MM.1S (cell line): ENCODE data around the gene DLX3.

Source experiments
- DNase-seq: peaks from one replicate; pipeline ENCODE4 v3.0.0-alpha.2; 2015
- H2AFZ ChIP-seq: fragments of 300-600 bp; sonication (generic); 2 replicates; pipeline ENCODE4 v1.6.0; 2016; ENCODE audit warnings: antibody characterized with exemption, low read length
- H3F3A ChIP-seq: fragments of 300-600 bp; sonication (generic); 2 replicates; pipeline ENCODE4 v1.6.1; 2016; ENCODE audit warnings: mild to moderate bottlenecking, antibody characterized with exemption, low read length, moderate library complexity, mixed read lengths; ENCODE audit not compliant: insufficient read depth
- H3K27ac ChIP-seq: fragments of 300-600 bp; sonication (generic); 2 replicates; pipeline ENCODE4 v1.5.1; 2016; ENCODE audit warnings: mild to moderate bottlenecking, low read length
- H3K27me3 ChIP-seq: fragments of 300-600 bp; sonication (generic); replicated peaks from 2 replicates; pipeline ENCODE4 v1.6.0; 2016; ENCODE audit warnings: low read length; ENCODE audit not compliant: insufficient read depth
- H3K36me3 ChIP-seq: fragments of 300-600 bp; sonication (generic); replicated peaks from 2 replicates; pipeline ENCODE4 v1.6.1; 2016; ENCODE audit warnings: mild to moderate bottlenecking, low read length, mixed read lengths; ENCODE audit not compliant: insufficient read depth
- H3K4me1 ChIP-seq: fragments of 300-600 bp; sonication (generic); 2 replicates; pipeline ENCODE4 v1.6.1; 2016; ENCODE audit warnings: low read length, mixed read lengths
- H3K4me2 ChIP-seq: fragments of 300-600 bp; sonication (generic); 2 replicates; pipeline ENCODE4 v1.6.0; 2016; ENCODE audit warnings: low read depth, low read length
- H3K4me3 ChIP-seq: fragments of 300-600 bp; sonication (generic); 2 replicates; pipeline ENCODE4 v1.5.1; 2016; ENCODE audit warnings: low read length, mixed read lengths
- H3K79me2 ChIP-seq: fragments of 300-600 bp; sonication (generic); 2 replicates; pipeline ENCODE4 v1.6.1; 2016; ENCODE audit warnings: mixed run types, low read length, mixed read lengths
- H3K9ac ChIP-seq: fragments of 300-600 bp; sonication (generic); 2 replicates; pipeline ENCODE4 v1.6.1; 2016; ENCODE audit warnings: low read length, mixed read lengths
- H3K9me2 ChIP-seq: fragments of 300-600 bp; sonication (generic); replicated peaks from 2 replicates; pipeline ENCODE4 v1.6.1; 2016; ENCODE audit warnings: mild to moderate bottlenecking, low read length, mixed read lengths; ENCODE audit not compliant: insufficient read depth
- H3K9me3 ChIP-seq: fragments of 300-600 bp; sonication (generic); replicated peaks from 2 replicates; pipeline ENCODE4 v1.6.1; 2016; ENCODE audit warnings: mild to moderate bottlenecking, low read length, mixed read lengths; ENCODE audit not compliant: insufficient read depth
- H4K20me1 ChIP-seq: fragments of 300-600 bp; sonication (generic); 2 replicates; pipeline ENCODE4 v1.6.1; 2016; ENCODE audit warnings: mild to moderate bottlenecking, low read length, moderate library complexity, mixed read lengths; ENCODE audit not compliant: insufficient read depth
- CTCF ChIP-seq: fragments of 300-600 bp; sonication (generic); IDR thresholded peaks from 2 replicates; pipeline ENCODE4 v1.5.1; 2016; ENCODE audit warnings: antibody characterized with exemption, low read length, mixed read lengths
- EZH2 ChIP-seq: fragments of 300-600 bp; sonication (generic); optimal IDR thresholded peaks from 2 replicates; pipeline ENCODE3; 2017; ENCODE audit warnings: low read depth, mild to moderate bottlenecking, antibody characterized with exemption, low read length, mixed read lengths
- EZH2phosphoT487 ChIP-seq: fragments of 300-600 bp; sonication (generic); IDR thresholded peaks from 2 replicates; pipeline ENCODE4 v1.6.1; 2018; ENCODE audit warnings: antibody characterized with exemption, low read length

DLX3 gene

GRCh38 chr17:49957350-49957749, 37.7 kb downstream of the DLX3 start:
- no peak overlapping the region for H3K4me3 ChIP-seq
- no peak overlapping the region for H2AFZ ChIP-seq
- H3K4me2 ChIP-seq = no peak overlapping the region
- H3K36me3 ChIP-seq = no peaks in the 10 kb centered on the region
- no peaks in the 10 kb centered on the region for H3K9me2 ChIP-seq
- no peak for DNase-seq
- H3K9ac ChIP-seq = no peak overlapping the region
- no peaks in the 10 kb centered on the region for H3F3A ChIP-seq
- H3K27me3 ChIP-seq = peaks cover 76% of the 10 kb centered on the region
- H3K9me3 ChIP-seq = no peaks in the 10 kb centered on the region
- H3K79me2 ChIP-seq = no peaks in the 10 kb centered on the region
- H3K27ac ChIP-seq = no peak overlapping the region
- no peaks in the 10 kb centered on the region for H3K4me1 ChIP-seq
- TF ChIP-seq EZH2 = no peak
- TF ChIP-seq EZH2phosphoT487 = no peak
- TF ChIP-seq CTCF = no peak
- H4K20me1 ChIP-seq = no peaks in the 10 kb centered on the region

- no peaks in the 10 kb centered on the region for H3K79me2 ChIP-seq
- H3F3A ChIP-seq = no peaks in the 10 kb centered on the region
- no peak overlapping the region for H3K9ac ChIP-seq
- TF ChIP-seq EZH2 = no peak
- no peak for TF ChIP-seq EZH2phosphoT487
- TF ChIP-seq CTCF = no peak
- H3K4me1 ChIP-seq = no peaks in the 10 kb centered on the region
- no peak overlapping the region for H3K4me2 ChIP-seq
- no peaks in the 10 kb centered on the region for H3K9me2 ChIP-seq
- H3K4me3 ChIP-seq = no peak overlapping the region
- no peaks in the 10 kb centered on the region for H3K9me3 ChIP-seq
- no peak overlapping the region for H2AFZ ChIP-seq
- H3K36me3 ChIP-seq = no peaks in the 10 kb centered on the region
- no peaks in the 10 kb centered on the region for H4K20me1 ChIP-seq
- no peak for DNase-seq
- H3K27me3 ChIP-seq = peaks cover 76% of the 10 kb centered on the region
- no peak overlapping the region for H3K27ac ChIP-seq
Observed at GRCh38 chr17:49956780-49957179, 38.2 kb downstream of the DLX3 start.

- Histone ChIP-seq H3K27ac (no peak overlapping the region), H4K20me1 (no peaks in the 10 kb centered on the region), H3K4me3 (no peak overlapping the region), H3K79me2 (no peaks in the 10 kb centered on the region), H3K4me2 (no peak overlapping the region), H3K4me1 (no peaks in the 10 kb centered on the region), H3F3A (no peaks in the 10 kb centered on the region), H2AFZ (no peak overlapping the region), H3K9me3 (no peaks in the 10 kb centered on the region), H3K27me3 (peaks cover 81% of the 10 kb centered on the region), H3K36me3 (no peaks in the 10 kb centered on the region), H3K9me2 (no peaks in the 10 kb centered on the region), H3K9ac (no peak overlapping the region)
- TF ChIP-seq EZH2 = no peak
- no peak for TF ChIP-seq CTCF
- DNase-seq = no peak
Observed at GRCh38 chr17:49955157-49955556, 39.9 kb downstream of the DLX3 start.
